CD1c-positive myeloid dendritic cell (primary cell): ENCODE measurements around the gene VPS4B.

Experiments used
- DNase-seq: peaks from one replicate; pipeline ENCODE4 v3.0.0-alpha.2; 2016; ENCODE audit errors: extremely low spot score

Gene VPS4B

DNA sequence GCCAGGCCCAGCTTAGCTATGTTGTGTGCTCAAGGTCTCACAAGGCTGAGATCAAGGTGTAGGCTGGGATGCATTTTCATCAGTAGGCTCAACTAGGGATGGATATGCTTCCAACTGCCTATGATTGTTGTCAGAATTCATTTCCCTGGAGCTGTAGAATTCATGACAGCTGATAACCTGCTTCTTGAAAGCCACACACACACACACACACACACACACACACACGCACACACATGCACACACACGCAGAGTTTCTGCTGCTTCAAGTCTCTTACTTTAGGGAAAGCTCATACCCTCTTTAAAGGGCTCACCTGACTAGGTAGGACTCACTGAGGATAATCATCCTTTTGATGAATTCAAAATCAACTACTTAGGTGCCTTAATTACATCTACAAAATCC lies 8.2 kb upstream of the VPS4B start:
- DNase-seq: no peak

DNA sequence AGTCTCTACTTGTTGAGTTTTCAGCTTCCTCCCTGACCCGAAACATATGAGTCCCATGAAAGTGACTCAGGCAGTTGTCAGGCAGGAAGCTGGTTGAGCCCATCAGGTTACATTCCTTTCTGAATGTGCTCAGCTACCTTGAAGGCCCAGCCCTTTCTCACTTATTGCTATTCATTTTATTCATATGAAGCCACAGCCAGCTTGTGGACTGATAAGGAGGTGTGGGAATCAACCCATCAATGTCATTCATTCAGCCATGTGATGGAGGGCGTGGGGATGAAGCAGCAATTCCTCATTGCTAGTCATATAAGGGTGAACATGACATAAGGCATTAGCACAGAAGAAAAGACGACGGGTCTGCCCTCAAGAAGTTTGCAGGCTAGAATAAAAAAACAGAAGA lies 5.3 kb upstream of the VPS4B start:
- DNase-seq: no peak

DNA sequence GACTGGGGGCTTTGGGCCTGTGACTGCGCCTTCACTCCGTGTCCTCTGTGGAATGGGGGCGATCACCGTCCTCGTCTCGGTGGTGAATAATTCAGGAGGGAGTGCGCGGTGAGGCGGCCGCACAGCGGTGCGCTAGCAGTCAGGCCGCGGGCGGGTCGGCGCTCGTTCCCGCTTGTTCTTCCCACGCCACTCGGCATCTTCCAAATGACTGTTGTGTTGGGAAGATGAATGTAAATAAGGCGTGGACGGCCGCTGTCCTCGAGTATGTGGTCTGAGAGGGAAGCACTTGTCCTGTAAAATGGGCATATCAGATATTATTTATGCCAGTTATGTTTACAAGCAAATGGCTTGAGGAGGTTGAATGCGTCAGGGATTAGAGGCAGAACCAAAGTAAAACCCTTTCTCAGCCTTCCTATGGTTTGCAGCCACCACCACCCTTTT lies 608 bp upstream of the VPS4B start:
- DNase-seq: peak; percentile 69

DNA sequence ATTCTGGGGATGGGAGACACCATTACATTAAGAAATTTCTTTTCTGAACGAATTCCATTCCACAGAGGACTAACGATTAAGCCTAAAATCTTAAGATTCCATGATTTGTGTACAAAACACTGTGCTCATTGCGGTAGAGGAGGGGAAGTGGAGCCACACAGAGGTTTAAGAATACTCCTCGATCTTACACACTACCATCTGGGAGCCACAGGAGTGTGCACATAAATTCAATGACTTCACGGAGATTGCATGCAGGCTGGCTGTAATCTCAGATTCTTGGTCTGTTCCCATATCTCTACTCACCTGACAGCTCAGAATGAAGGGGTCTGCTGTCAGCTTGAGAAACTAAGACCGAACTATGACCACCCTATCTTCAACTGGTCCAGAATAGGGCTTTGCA lies 762 bp downstream of the VPS4B start:
- peak; percentile 18 for DNase-seq

DNA sequence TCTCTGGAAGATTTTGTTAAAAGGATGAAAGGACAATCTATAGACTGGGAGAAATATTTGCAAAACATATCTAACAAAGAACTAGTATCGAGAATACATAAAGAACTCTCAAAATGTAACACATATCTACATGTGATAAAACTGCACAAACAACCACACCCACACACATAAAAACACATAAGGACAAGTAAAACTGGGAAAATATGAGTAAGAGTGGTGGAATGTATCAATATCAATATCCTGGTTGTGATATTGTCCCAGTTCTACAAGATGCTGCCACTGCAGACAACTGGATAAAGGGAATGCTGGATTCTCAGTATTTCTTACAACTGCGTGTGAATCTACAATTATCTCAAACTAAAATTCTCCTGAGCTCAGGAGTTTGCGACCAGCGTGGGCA lies 9.3 kb downstream of the VPS4B start:
- no peak for DNase-seq

DNA sequence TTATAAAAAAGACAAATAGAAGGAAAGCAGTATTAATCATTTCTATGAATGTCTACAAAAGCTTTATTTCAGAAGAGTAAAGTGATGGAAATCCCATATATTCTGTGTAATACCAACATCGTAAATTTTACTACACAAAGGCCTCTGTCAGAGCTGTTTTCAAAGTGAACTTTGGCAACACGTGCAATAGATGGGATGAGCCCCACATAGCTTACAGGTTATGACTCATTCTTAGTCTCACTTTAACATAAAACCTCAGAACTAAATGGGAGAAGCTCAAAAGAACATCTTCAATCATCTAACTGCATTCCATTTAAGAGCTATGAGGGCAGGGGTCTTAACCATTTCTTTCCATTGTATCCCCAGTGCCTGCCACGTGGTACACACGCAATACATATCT lies 11.5 kb downstream of the VPS4B start:
- no peak for DNase-seq

DNA sequence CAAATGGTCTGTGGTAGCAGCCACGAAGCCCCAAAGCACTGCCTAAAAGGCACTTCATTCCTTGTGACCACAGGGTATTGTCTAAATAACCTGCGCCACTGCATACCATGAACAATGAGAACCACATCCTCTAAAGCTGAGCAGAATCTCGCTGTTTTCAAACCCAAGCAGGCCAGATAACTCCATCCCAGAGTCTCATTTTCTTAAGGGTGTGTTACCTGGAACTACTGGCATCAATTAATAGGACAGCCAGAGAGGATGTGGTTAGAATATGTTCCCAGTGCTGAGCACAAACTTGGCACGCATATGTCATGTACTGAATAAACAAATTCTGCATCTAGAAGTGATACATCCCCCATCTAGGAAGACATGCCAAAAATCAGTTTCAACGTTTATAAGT lies 13.0 kb downstream of the VPS4B start:
- no peak for DNase-seq

DNA sequence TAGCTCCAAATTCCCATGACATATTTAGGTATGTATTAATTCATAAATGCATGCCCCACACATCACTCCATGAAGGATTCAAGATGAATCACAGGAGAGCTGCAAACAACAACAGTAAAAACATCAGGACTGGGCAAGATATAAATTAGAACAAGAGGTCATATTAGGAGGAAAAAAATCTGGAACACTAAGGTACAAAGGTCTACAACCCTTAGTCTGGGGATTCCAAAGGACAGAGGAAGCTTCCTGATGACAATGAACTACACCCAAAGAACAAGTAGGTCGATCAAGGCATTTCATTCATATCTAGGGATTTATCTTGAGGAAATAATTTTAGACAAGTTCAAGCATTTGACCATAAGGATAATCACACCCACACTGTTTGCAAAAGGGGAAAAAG lies 14.5 kb downstream of the VPS4B start:
- no peak for DNase-seq

DNA sequence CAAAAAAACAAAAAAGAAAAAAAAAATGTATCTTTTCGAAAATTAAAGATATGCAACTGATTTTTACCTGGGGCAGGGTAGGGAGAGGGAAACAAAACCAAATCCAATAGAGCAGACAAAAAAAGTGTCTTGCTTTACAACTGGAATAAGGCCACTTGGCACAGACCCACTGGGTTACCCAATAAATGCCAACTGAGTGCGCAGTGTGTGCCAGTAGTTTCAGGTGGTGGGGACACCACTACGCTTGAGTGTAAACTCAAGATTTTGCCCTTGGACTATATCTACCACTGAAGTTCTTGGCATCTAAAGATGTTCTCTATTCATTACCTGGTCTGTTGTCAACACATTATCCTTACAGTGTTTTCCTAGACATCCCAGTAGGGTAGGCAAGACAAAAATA lies 16.3 kb downstream of the VPS4B start:
- DNase-seq: no peak

DNA sequence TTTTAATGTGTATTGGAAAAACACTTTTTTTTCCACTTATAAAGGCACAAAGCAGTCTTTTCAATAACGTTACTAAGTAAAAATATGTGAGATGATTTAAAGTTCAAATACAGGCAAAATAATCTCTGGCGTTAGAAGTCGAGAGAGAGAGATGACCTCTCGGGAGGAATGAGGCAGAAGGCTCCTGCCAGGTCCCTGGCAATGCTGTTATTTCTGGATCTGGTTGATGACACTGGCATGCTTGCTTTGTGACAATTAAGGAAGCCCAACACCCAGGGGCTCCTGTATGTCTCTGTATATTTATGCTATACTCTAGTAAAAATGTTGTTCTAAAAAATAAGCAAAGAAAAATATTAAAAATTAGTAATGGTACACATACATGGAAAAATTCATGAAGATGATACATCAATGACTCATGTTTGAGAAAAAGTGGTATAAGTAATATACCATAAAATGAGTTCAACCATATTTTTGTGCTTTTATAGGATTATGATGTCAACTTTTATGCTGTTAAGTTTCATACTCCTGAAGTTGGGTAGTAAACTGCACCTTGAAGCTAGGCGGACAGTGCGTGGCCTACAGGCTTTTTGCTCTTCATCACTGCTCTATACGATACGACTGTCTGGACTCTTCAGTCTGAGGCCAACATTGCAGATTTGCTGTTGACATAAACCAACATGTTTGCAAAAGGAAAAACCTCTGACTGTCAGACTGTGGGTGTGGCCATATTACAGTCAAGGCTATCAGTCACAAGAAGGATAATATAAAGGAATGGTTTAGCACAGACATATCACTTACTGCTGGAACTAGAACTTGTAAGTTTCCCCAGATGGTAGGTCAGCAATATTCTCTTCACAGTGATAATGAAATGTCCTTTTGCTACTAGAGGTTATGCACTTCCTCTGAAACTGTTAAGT lies 19.8 kb downstream of the VPS4B start:
- DNase-seq: no peak

DNA sequence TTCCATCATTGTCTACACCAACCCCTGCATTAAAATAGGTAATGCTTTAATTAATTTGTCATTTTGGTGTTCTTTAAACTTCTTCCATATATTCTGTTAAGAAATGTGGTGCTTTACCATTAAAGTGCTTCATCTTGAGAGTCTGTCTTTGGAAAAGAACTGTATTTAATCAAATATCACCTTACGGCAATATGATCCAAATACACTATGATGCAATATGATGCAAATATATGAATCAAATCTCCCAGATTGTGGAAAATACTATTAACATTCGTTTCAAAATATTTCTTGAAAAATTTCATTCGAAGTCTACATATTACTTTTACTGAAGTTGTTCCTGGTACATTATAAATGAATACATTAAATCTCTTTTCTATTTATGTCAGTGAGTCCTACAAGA lies 23.0 kb downstream of the VPS4B start:
- no peak for DNase-seq

DNA sequence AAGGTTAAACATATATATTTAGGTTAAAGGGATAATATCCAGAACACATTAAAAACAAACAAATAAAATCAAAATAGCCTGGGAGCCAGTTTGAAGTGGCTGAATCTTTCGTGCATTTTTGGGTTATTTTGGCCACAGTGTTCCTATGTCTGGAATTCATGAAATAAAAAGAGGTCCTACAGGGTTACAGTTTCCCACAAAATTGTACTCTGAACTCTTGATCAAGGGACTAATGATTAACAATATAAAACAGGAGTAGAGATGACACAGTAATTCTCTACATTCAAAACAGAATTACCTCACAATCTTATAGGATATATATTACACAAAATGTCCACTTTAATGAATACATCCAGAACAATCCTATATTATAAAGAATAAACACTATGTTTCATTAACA lies 24.9 kb downstream of the VPS4B start:
- DNase-seq: no peak

DNA sequence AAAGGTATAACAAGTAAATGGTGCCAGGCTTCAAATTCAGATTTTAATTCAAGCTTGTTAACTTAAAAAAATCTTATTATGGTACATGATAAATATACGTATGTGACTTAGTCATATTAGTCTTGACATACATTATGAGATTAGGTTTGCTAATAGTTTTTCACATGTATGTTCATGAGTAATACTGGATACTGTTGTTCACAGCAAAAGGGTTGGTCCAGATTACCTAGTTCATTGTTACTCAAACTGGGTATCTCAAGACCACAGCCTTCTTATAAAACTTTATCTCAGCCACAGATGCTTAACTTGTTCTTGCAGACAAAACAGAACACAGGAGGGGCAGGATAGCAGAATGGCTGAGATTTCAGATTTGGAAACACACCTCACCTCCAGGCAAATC lies 26.8 kb downstream of the VPS4B start:
- no peak for DNase-seq

DNA sequence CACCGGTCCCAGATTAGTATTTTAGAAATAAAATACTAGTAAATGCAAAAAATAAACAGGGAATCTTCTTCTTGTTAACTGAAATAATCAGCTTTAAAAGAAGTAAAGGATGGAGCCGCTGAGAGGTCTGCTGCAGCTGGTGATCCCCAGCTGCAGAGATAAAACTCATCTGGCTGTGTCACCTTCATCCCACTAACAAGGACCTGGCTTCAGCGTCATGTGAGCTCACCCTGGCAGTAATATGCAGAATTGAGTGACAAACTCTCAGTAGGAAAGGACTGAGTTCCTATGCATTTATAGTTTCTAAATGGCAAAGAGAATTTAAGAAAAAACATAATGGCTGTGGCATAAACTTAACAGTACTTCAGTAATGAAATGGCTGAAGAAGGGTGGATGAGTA lies 27.3 kb downstream of the VPS4B start:
- no peak for DNase-seq

DNA sequence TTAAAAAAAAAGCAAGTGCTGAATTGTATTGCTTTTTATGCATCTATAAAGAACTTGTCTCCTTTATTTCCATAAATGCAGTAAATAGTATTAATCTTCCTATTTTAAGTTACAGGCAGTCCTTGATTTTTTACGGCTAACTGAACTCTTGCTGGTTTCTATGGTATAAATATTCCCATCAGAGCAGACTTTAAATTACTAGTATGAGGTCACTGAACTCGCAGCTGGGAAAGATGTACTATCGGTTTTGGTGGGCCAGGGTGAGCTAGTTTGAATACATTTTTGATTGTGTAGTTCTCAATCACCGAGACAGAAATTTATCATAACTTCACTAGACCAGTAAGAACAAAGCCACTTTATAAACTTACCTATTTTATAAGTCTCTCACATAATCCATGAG lies 34.4 kb downstream of the VPS4B start:
- DNase-seq: no peak

DNA sequence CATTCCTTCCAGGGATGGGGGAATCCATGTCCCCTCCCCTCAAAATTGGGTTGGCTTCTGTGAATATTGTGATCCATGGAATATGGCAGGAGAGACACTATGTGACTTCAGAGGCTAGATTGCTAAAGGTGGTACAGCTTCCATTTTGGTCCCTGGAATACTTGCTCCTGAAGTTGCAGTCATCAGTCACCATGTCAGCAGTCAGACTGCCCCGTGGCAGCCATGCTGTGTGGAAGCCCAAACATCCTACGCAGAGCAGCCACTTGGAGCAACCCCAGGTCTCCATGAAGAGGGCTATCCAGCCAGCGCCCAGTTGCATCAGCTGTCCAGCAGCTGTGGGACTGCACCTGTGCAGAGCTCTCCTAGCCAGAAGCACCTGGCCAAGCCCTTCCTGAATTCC lies 39.4 kb downstream of the VPS4B start:
- no peak for DNase-seq

DNA sequence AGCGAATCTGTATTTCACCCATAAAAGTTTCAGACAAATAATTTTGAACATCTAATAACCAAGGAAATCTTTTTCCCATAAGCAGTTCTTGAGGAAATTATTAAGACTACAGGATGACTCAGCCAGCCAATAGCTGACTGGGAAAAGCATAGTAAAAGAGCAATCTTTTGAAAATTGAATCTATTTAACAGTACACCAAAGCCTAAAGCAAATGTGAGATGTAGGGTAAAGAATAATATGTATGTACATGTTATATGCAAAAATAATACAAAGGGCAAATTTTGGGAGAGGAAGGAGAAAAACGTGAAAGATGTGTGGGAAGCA lies 42.7 kb downstream of the VPS4B start:
- DNase-seq: no peak

DNA sequence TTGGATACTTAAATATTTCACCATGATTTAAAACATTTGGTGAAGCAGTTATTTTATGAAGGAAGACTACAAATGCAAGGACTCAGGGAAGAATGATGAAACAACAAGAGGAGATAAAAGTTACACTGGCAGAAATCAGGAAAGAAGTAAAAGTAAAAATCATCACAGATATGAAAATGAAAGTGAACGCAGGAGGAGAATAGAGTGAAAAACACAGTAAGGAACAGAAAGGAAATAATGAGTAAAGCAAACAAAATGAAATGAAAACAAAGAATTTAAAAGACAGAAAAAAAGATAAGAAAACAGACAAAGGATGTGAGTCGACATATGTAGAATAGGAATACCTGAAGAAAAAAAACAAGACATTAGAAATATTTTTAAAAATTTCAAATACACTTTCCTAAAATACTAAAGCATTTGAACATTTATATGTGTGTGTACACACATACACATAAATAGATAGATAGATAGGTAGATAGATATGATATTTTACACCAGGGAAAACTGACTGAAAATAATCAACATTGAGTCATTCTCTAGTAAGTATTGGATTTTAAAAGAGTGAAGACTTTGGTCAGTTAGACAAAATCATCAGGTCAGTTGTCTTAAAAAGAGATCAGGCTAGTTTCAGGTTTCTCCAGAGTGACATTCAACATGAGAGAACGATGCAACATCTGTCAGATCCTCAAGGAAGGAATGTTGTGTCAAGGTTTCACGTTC lies 43.2 kb downstream of the VPS4B start:
- DNase-seq: no peak

DNA sequence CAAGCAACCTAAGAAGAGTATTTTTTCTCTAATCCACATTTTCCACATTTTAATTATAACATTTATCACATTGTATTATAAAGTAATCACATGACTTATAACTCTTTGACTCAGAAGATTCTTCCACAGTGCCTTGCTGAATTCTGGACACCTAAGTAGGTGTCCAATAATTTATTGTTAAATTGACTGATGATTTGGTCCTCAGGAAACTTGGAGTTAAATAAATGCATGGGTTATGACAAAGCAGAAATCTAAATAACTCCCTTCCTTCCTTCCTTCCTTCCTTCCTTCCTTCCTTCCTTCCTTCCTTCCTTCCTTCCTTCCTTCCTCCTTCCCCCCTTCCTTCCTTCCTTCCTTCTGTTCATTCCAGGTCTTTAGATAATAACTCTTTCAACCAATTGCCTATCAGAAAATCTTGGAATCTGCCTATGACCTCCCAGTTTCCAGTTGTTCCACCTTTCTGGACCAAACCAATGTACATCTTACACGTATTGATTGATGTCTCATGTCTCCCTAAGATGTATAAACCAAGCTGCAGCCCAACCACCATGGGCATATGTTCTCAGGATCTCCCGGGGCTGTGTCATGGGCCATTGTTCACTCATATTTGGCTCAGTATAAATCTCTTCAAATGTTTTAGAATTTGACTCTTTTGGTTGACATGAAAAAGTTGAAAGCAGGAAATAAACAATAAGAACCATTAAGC lies 44.8 kb downstream of the VPS4B start:
- DNase-seq: no peak

DNA sequence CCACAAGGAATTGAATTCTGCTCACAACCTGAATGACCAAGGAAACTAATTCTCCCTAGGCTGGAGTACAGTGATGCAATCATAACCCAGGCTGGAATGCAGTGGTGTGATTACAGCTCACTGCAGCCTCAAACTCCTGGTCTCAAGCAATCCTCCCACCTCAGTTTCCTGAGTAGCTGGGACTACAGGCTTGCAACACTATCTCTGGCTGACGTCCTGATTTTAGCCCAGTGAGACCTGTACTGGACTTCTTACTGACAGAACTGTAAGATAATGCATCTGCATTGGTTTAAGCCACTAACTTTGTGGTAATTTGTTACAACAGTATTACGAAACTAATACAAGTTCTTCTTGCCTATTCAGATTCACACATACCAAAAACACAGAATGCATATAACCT lies 45.7 kb downstream of the VPS4B start:
- DNase-seq: peak; percentile 20

DNA sequence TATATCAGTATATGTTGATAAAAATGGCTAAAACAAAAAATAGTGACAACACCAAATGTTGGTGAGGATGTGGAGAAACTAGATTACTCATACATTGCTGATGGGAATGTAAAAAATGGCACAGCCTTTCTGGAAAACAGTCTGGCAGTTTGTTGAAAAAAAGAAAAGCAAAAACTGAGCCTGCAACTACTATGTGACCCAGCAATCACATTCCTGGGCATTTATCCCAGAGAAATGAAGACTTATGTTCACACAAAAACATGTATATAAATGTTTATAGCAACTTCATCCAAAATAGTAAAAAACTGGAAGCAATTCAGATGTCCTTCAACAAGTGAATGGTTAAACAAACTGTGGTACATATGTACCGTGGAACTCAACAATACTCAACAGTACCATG lies 47.7 kb downstream of the VPS4B start:
- DNase-seq: no peak

DNA sequence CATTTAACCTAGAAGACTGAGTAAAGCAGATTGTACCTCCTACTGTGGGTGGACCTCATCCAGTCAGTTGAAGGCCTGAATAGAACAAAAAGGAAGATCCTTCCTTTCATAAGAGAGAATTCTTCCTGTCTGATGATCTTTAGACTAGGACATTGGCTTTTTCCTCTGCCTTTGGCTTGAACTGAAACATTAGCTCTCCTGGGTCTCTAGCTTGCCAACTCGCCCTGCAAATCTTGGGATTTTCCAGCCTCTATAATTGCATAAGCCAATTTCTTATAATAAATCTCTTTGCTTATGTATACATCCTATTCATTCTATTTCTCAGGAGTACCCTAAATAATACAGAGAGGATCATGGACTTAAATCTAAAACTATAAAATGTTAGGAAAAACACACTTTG lies 49.1 kb downstream of the VPS4B start:
- no peak for DNase-seq

DNA sequence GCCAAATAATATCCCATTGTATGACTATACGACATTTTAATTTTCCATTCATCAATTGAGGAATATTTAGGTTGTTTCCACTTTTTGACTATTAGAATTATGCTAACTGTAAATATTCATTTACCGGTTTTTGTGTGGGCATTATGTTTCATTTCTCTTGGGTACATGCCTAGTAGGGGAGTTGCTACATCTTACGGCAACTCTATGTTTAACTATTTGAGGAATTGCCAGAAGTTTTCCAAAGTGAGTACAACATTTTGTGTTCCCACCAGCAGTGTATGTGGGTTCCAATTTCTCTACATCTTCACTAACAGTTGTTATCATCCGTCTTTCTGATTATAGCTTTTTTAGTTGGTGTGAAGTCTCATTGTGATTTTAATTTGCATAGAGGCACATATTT lies 53.7 kb downstream of the VPS4B start:
- no peak for DNase-seq
